GM12878 (cell line): ENCODE measurements around the gene SRD5A1. TPM values are rescaled to one million over a fixed set of nuclear protein-coding genes. Genes with fewer than 3 reads are reported as not detected.

ENCODE experiments used
- ATAC-seq: fragments of 200-7000 bp; cut with Tn5 transposase; 3 replicates; pipeline ENCODE4 v1.9.1; 2020; ENCODE audit warnings: mild to moderate bottlenecking, moderate library complexity
- BruUV-seq: library from RNA; stranded (reverse); fragments of 400-500 nt; replicated peaks from 2 replicates; lab custom pipeline; 2021; lab: Mats Ljungman, UMichigan
- CTCF ChIA-PET: fragments of 300-600 bp; sonication (Branson Sonifier 250); formaldehyde crosslinking; extraction: SDS; loops from one replicate; lab custom pipeline; 2021; ENCODE audit warnings: inconsistent platforms; lab: Yijun Ruan, JAX
- POLR2A ChIA-PET: fragments of 350-600 bp; formaldehyde crosslinking; extraction: SDS; loops from one replicate; lab custom pipeline; 2021; ENCODE audit warnings: inconsistent platforms; lab: Charles Lee
- RAD21 ChIA-PET: fragments of 300-600 bp; sonication (Branson Sonifier 250); formaldehyde crosslinking; loops from one replicate; lab custom pipeline; 2023; ENCODE audit warnings: antibody characterized with exemption; ENCODE audit not compliant: unreplicated experiment; lab: Charles Lee
- SMC1A ChIA-PET: fragments of 300-600 bp; sonication (Branson Sonifier 250); formaldehyde crosslinking; loops from one replicate; lab custom pipeline; 2023; ENCODE audit not compliant: unreplicated experiment, uncharacterized antibody; lab: Charles Lee
- DNase-seq: peaks from one replicate; pipeline ENCODE4 v3.0.0-alpha.2; 2011; ENCODE audit warnings: low read depth, low spot score
- FAIRE-seq: peaks from 3 replicates; lab custom pipeline; 2011; peaks lifted over from hg19 to GRCh38; lab: Jason Lieb, UNC
- H2AFZ ChIP-seq: 2 replicates; pipeline ENCODE4 v1.6.0; 2011; ENCODE audit warnings: low read depth, low read length, control low read depth; ENCODE audit not compliant: control insufficient read depth
- H3K27ac ChIP-seq: 2 replicates; pipeline ENCODE4 v1.5.1; 2011; ENCODE audit warnings: control low read depth; ENCODE audit not compliant: control insufficient read depth, insufficient read depth
- H3K27me3 ChIP-seq, 2 experiments: replicated peaks in 1 of 2; 2 replicates each; pipeline versions ENCODE4 v1.6.0 to v1.6.1; 2011; ENCODE audit warnings: low read length in 1 of 2; ENCODE audit not compliant: control insufficient read depth in 2 of 2, insufficient read depth in 2 of 2
- H3K36me3 ChIP-seq, 2 experiments: 2 replicates each; pipeline ENCODE4 v1.5.1; 2011; ENCODE audit warnings: low read length in 1 of 2; ENCODE audit not compliant: control insufficient read depth in 2 of 2, insufficient read depth in 2 of 2
- H3K4me1 ChIP-seq: 2 replicates; pipeline ENCODE4 v1.6.1; 2011; ENCODE audit warnings: mild to moderate bottlenecking, low read length, moderate library complexity, mixed read lengths; ENCODE audit not compliant: control insufficient read depth, insufficient read depth
- H3K4me2 ChIP-seq: 2 replicates; pipeline ENCODE4 v1.6.0; 2011; ENCODE audit warnings: control low read depth; ENCODE audit not compliant: control insufficient read depth, insufficient read depth
- H3K4me3 ChIP-seq: fragments of 200-600 bp; sonication (generic); 2 replicates; pipeline ENCODE4 v1.5.1; 2016
- H3K79me2 ChIP-seq: 2 replicates; pipeline ENCODE4 v1.6.0; 2011; ENCODE audit warnings: low read length; ENCODE audit not compliant: control insufficient read depth, insufficient read depth
- H3K9ac ChIP-seq: 2 replicates; pipeline ENCODE4 v1.8.0; 2011; ENCODE audit warnings: low read length, control low read depth, mixed read lengths; ENCODE audit not compliant: control insufficient read depth, insufficient read depth
- H3K9me3 ChIP-seq: replicated peaks from 3 replicates; pipeline ENCODE4 v1.5.1; 2011; ENCODE audit warnings: mild to moderate bottlenecking, low read length; ENCODE audit not compliant: control insufficient read depth, insufficient read depth
- H4K20me1 ChIP-seq: 2 replicates; pipeline ENCODE4 v1.6.0; 2011; ENCODE audit not compliant: control insufficient read depth, insufficient read depth
- BRCA1 ChIP-seq: IDR thresholded peaks from 2 replicates; pipeline ENCODE4 v1.6.1; 2011; ENCODE audit warnings: low read depth, low read length, improper control_type of control experiment
- CBX5 ChIP-seq: sonication (generic); IDR thresholded peaks from 2 replicates; pipeline ENCODE4 v1.6.1; 2016; ENCODE audit warnings: low read depth, moderate library complexity, mild to moderate bottlenecking, inconsistent platforms
- CEBPB ChIP-seq, 2 experiments: fragments of 150-350 bp in 1 of 2; IDR thresholded peaks; 2 replicates each; pipeline ENCODE4 v1.6.1; 2012 to 2014; ENCODE audit warnings: low read depth in 2 of 2, low read length in 2 of 2, borderline replicate concordance in 1 of 2, inconsistent platforms in 1 of 2
- CREB1 ChIP-seq: IDR thresholded peaks from 2 replicates; pipeline ENCODE4 v1.6.1; 2012; ENCODE audit warnings: low read depth, mild to moderate bottlenecking, inconsistent platforms
- EP300 ChIP-seq, 2 experiments: fragments of 150-350 bp in 1 of 2; IDR thresholded peaks; 2 replicates each; pipeline ENCODE4 v1.6.1; 2011 to 2012; ENCODE audit warnings: low read depth in 2 of 2, low read length in 2 of 2, borderline replicate concordance in 1 of 2, improper control_type of control experiment in 1 of 2, inconsistent platforms in 1 of 2; ENCODE audit not compliant: control insufficient read depth in 1 of 2
- ETV6 ChIP-seq, 2 experiments: fragments of 450-650 bp in 1 of 2; IDR thresholded peaks in 1 of 2; conservative IDR thresholded peaks in 1 of 2; 2 replicates each; pipeline ENCODE4 v1.6.1; 2014; ENCODE audit warnings: antibody characterized with exemption in 1 of 2, borderline replicate concordance in 1 of 2, low read depth in 1 of 2, mild to moderate bottlenecking in 1 of 2, moderate library complexity in 1 of 2
- LARP7 ChIP-seq: fragments of 450-650 bp; IDR thresholded peaks from 2 replicates; pipeline ENCODE4 v1.6.1; 2017; ENCODE audit warnings: mild to moderate bottlenecking
- MEF2B ChIP-seq: fragments of 450-650 bp; IDR thresholded peaks from 2 replicates; pipeline ENCODE4 v1.6.1; 2018; ENCODE audit warnings: mild to moderate bottlenecking, moderate library complexity; ENCODE audit not compliant: partially characterized antibody, poor library complexity, severe bottlenecking
- MXI1 ChIP-seq: fragments of 150-350 bp; IDR thresholded peaks from 2 replicates; pipeline ENCODE4 v1.6.1; 2011; ENCODE audit warnings: low read depth, mild to moderate bottlenecking, inconsistent platforms, low read length, improper control_type of control experiment
- NFYA ChIP-seq: IDR thresholded peaks from 2 replicates; pipeline ENCODE4 v1.6.1; 2011; ENCODE audit warnings: low read depth, mild to moderate bottlenecking, low read length, improper control_type of control experiment, borderline replicate concordance
- PAX8 ChIP-seq: fragments of 450-650 bp; IDR thresholded peaks from 2 replicates; pipeline ENCODE4 v1.6.1; 2017; ENCODE audit warnings: mild to moderate bottlenecking, moderate library complexity
- RELA ChIP-seq: fragments of 450-650 bp; IDR thresholded peaks from 2 replicates; pipeline ENCODE4 v1.8.0; 2014; ENCODE audit warnings: borderline replicate concordance; ENCODE audit not compliant: partially characterized antibody
- RUNX3 ChIP-seq: IDR thresholded peaks from 2 replicates; pipeline ENCODE4 v1.6.1; 2012; ENCODE audit warnings: low read length, inconsistent platforms
- SMAD5 ChIP-seq: IDR thresholded peaks from 2 replicates; pipeline ENCODE4 v1.6.1; 2016; ENCODE audit warnings: antibody characterized with exemption, low read depth
- STAT1 ChIP-seq: fragments of 450-650 bp; conservative IDR thresholded peaks from 2 replicates; pipeline ENCODE4 v1.6.1; 2014; ENCODE audit warnings: antibody characterized with exemption, mild to moderate bottlenecking
- ZNF207 ChIP-seq: fragments of 450-650 bp; IDR thresholded peaks from 2 replicates; pipeline ENCODE4 v1.6.1; 2014; ENCODE audit warnings: antibody characterized with exemption, mild to moderate bottlenecking, borderline replicate concordance
- ZNF384 ChIP-seq: IDR thresholded peaks from 2 replicates; pipeline ENCODE4 v1.6.1; 2012; ENCODE audit warnings: low read depth, mild to moderate bottlenecking, low read length, improper control_type of control experiment, borderline replicate concordance
- ZNF622 ChIP-seq: fragments of 450-650 bp; IDR thresholded peaks from 2 replicates; pipeline ENCODE4 v1.6.1; 2017; ENCODE audit warnings: mild to moderate bottlenecking, inconsistent platforms
- WGBS: methylation state at CpG from one replicate; pipeline ENCODE4 v1.1.6; 2016; ENCODE audit warnings: low lambda C conversion rate; ENCODE audit not compliant: insufficient replicate concordance, insufficient coverage; ENCODE audit errors: missing lambda C conversion rate; 5-methylcytosine and 5-hydroxymethylcytosine counted together
- in situ Hi-C: fragments of 300-500 bp; cut with MboI; formaldehyde crosslinking; loops from 9 replicates; pipeline ENCODE4 v1.14.3; 2018; ENCODE audit warnings: mixed read lengths
- intact Hi-C: fragments of 100-400 bp; cut with micrococcal nuclease; formaldehyde crosslinking; loops from one replicate; pipeline ENCODE4 v1.14.2; 2022; ENCODE audit not compliant: unreplicated experiment
- polyA plus RNA-seq, 11 experiments: library from polyadenylated mRNA; depleted of rRNA in 4 of 11; unstranded in 6 of 11; stranded (reverse) in 5 of 11; fragments of >200 nt; fragmentation: Nextera tagmentation in 4 of 11; fragmentation: Illumina TruSeq in 1 of 11; extraction: Ambion mirVana in 4 of 11; extraction: Trizol in 1 of 11; gene quantifications; 1 replicate in 1 of 11; 2 replicates in 10 of 11; pipeline versions ENCODE4 v1.2.1 to v1.2.3, GENCODE V29; 2011 to 2016; ENCODE audit warnings: inconsistent platforms in 2 of 11, missing spikeins in 2 of 11, low read depth in 1 of 11
- total RNA-seq, 4 experiments: library from RNA; depleted of rRNA in 3 of 4; stranded (reverse); fragments of >200 nt in 3 of 4; fragmentation: Illumina TruSeq in 1 of 4; extraction: Trizol in 1 of 4; gene quantifications; 2 replicates each; pipeline versions ENCODE4 v1.2.1 to v1.2.3, GENCODE V29; 2013 to 2021
- TF ChIP-seq, protein P1 (sequence below): fragments of 150-350 bp; IDR thresholded peaks from 2 replicates; pipeline ENCODE4 v1.6.1; 2014; ENCODE audit warnings: mild to moderate bottlenecking, low read depth, low read length
- TF ChIP-seq, protein P2 (sequence below): IDR thresholded peaks from 2 replicates; pipeline ENCODE4 v1.6.1; 2011; ENCODE audit warnings: borderline replicate concordance, low read depth, mild to moderate bottlenecking, moderate library complexity, mixed read lengths, low read length; ENCODE audit not compliant: insufficient read depth; ENCODE audit errors: extremely low read length

The SRD5A1 gene
- total and polyA plus RNA-seq, 10 of the 15 experiments (the other 5 are each of a cell fraction or from before 2014, with no cell fraction given): 0.76 to 20.1 (median 12.3) TPM

DNA sequence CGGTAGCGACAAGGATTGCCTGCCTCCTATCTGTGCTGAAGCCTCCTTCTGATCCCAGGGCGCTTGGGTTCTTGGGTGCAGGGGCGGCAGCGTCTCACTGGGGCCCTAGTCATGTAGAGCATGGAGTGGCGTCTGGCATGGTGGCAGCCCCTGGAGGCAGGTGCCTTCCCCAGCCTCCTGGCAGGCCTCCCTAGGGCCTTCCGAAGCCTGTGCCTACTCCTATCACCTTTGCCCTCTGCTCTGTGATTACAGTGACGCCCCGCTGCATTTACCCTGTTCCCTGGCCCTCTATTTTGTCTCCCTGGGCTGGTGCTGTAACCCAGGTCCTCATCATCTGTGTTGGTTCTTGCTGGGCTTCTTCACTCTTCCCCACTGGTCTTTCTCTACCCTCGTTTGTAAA, 3.8 kb downstream of the SRD5A1 start:
- POLR2A ChIA-PET: no interaction called here
- in situ Hi-C loops: no loop called here

DNA sequence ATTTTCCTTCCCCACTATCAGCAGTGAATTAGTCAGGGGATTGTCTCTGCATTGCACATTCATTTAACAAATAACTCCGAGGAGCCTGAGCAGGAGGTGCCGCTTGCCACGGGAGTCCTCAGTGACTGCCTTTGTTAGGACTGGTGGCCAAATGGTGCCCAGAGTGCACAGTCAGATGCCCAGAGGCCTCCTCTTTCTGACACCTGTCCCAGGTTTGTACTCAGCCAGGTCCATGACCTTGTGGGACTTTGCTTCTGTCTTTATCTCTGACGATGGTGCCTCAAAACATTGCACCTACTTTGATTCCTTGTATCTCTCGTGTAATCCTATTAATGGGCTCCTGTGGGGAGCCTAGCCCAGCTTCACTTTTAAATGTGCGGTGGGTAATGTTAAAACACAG, 4.3 kb downstream of the SRD5A1 start:
- no TSS peak for BruUV-seq
- Histone ChIP-seq H3K36me3 (no peaks in the 10 kb centered on the region; a peak in 1 of 4 replicates), H3K4me2 (no peak overlapping the region), H3K27me3 (no peaks in the 10 kb centered on the region), H3K9ac (no peak overlapping the region), H4K20me1 (no peaks in the 10 kb centered on the region; the same call in 1 of the 2 replicates), H3K9me3 (no peaks in the 10 kb centered on the region), H3K27ac (no peak overlapping the region), H2AFZ (no peak overlapping the region), H3K4me1 (no peaks in the 10 kb centered on the region; the same call in 1 of the 2 replicates), H3K79me2 (peaks cover 21% of the 10 kb centered on the region), H3K4me3 (no peak overlapping the region)
- ATAC-seq: no peak
- SMC1A ChIA-PET: no interaction called here
- no peak for FAIRE-seq
- intact Hi-C loops: no loop called here
- 98% methylated on average over 6 of the region's 6 CpGs for WGBS
- POLR2A ChIA-PET: no interaction called here
- in situ Hi-C loops: no loop called here
- DNase-seq: no peak
- CTCF ChIA-PET: no interaction called here
- RAD21 ChIA-PET: no interaction called here
- TF ChIP-seq ZNF207 (no peak), MEF2B (no peak), BRCA1 (no peak), PAX8 (no peak), NFYA (no peak), MXI1 (no peak), RELA (no peak), ZNF622 (no peak), ETV6 (conservative IDR thresholded peaks at IDR 0.05 in 1 of 2, IDR thresholded peaks at IDR 0.05 in 1 of 2; ENCODE audit: borderline replicate concordance in 1 of 2, low read depth in 1 of 2) (no peak), ZNF384 (no peak), CBX5 (no peak), CREB1 (no peak)
- TF ChIP-seq, protein P1, sequence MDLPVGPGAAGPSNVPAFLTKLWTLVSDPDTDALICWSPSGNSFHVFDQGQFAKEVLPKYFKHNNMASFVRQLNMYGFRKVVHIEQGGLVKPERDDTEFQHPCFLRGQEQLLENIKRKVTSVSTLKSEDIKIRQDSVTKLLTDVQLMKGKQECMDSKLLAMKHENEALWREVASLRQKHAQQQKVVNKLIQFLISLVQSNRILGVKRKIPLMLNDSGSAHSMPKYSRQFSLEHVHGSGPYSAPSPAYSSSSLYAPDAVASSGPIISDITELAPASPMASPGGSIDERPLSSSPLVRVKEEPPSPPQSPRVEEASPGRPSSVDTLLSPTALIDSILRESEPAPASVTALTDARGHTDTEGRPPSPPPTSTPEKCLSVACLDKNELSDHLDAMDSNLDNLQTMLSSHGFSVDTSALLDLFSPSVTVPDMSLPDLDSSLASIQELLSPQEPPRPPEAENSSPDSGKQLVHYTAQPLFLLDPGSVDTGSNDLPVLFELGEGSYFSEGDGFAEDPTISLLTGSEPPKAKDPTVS: no peak

More for the DNA sequence above, 3.8 kb downstream of the SRD5A1 start:
- SMC1A ChIA-PET: no interaction called here
- Histone ChIP-seq H3K79me2 (peaks cover 26% of the 10 kb centered on the region), H3K9me3 (no peaks in the 10 kb centered on the region), H3K36me3 (no peaks in the 10 kb centered on the region; a peak in 1 of 4 replicates), H3K4me2 (no peak overlapping the region), H3K27ac (no peak overlapping the region), H3K9ac (no peak overlapping the region), H4K20me1 (no peaks in the 10 kb centered on the region; the same call in 1 of the 2 replicates), H3K4me1 (no peaks in the 10 kb centered on the region; the same call in 1 of the 2 replicates), H2AFZ (no peak overlapping the region), H3K27me3 (no peaks in the 10 kb centered on the region), H3K4me3 (no peak overlapping the region)
- CTCF ChIA-PET: no interaction called here
- DNase-seq (no peak), FAIRE-seq (no peak), ATAC-seq (no peak)
- TF ChIP-seq SMAD5 (no peak), RUNX3 (no peak), ZNF207 (no peak), STAT1 (no peak), CEBPB (IDR thresholded peaks at IDR 0.05; ENCODE audit: borderline replicate concordance in 1 of 2, low read depth in 2 of 2, low read length in 2 of 2) (no peak), EP300 (IDR thresholded peaks at IDR 0.05; ENCODE audit: borderline replicate concordance in 1 of 2, control insufficient read depth in 1 of 2, low read depth in 2 of 2, low read length in 2 of 2) (no peak), LARP7 (no peak)
- TF ChIP-seq, protein P2, sequence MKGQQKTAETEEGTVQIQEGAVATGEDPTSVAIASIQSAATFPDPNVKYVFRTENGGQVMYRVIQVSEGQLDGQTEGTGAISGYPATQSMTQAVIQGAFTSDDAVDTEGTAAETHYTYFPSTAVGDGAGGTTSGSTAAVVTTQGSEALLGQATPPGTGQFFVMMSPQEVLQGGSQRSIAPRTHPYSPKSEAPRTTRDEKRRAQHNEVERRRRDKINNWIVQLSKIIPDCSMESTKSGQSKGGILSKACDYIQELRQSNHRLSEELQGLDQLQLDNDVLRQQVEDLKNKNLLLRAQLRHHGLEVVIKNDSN: no peak
- BruUV-seq: no TSS peak
- RAD21 ChIA-PET: no interaction called here
- WGBS: 88% methylated on average over 10 of the region's 10 CpGs
- intact Hi-C loops: no loop called here
